ENCODE results near the gene CCDC171. TPM values are rescaled to one million over a fixed set of nuclear protein-coding genes. Genes with fewer than 3 reads are reported as not detected.

The CCDC171 gene
- polyA plus RNA-seq, 3 donors = 4.5 to 6.1 (median 4.5) TPM

GRCh38 chr9:15851766-15852165, 298.9 kb downstream of the CCDC171 start:
- no peak for DNase-seq (ENCODE audit: low read depth in 3 of 3, low spot score in 2 of 3)

GRCh38 chr9:15856591-15856990, 303.7 kb downstream of the CCDC171 start:
- DNase-seq (ENCODE audit: low read depth in 3 of 3, low spot score in 2 of 3) = no peak

GRCh38 chr9:15867334-15867733, 314.5 kb downstream of the CCDC171 start:
- no peak for DNase-seq (ENCODE audit: low read depth in 3 of 3, low spot score in 2 of 3)

GRCh38 chr9:15867988-15868387, 315.1 kb downstream of the CCDC171 start:
- DNase-seq (ENCODE audit: low read depth in 3 of 3, low spot score in 2 of 3) = no peak

- DNase-seq (ENCODE audit: low read depth in 3 of 3, low spot score in 2 of 3) = peak in 2 of 3 donors; percentile 32 to 36
Measured at GRCh38 chr9:15873573-15874177, 320.8 kb downstream of the CCDC171 start.

GRCh38 chr9:15882328-15882727, 329.5 kb downstream of the CCDC171 start:
- DNase-seq (ENCODE audit: low read depth in 3 of 3, low spot score in 2 of 3) = no peak

- no peak for DNase-seq (ENCODE audit: low read depth in 3 of 3, low spot score in 2 of 3)
Measured at GRCh38 chr9:15882883-15883282, 330.0 kb downstream of the CCDC171 start.

GRCh38 chr9:15885464-15885863, 332.6 kb downstream of the CCDC171 start:
- no peak for DNase-seq (ENCODE audit: low read depth in 3 of 3, low spot score in 2 of 3)

GRCh38 chr9:15889555-15889954, 336.7 kb downstream of the CCDC171 start:
- DNase-seq (ENCODE audit: low read depth in 3 of 3, low spot score in 2 of 3) = no peak

GRCh38 chr9:15901572-15901971, 348.7 kb downstream of the CCDC171 start:
- no peak for DNase-seq (ENCODE audit: low read depth in 3 of 3, low spot score in 2 of 3)

- DNase-seq (ENCODE audit: low read depth in 3 of 3, low spot score in 2 of 3) = no peak
Measured at GRCh38 chr9:15909297-15909696, 356.5 kb downstream of the CCDC171 start.

GRCh38 chr9:15915711-15916110, 362.9 kb downstream of the CCDC171 start:
- DNase-seq (ENCODE audit: low read depth in 3 of 3, low spot score in 2 of 3) = no peak

- no peak for DNase-seq (ENCODE audit: low read depth in 3 of 3, low spot score in 2 of 3)
Measured at GRCh38 chr9:15927161-15927560, 374.3 kb downstream of the CCDC171 start.

GRCh38 chr9:15935661-15936305, 382.9 kb downstream of the CCDC171 start:
- DNase-seq (ENCODE audit: low read depth in 3 of 3, low spot score in 2 of 3) = peak in 1 of 3 donors; percentile 8

- DNase-seq (ENCODE audit: low read depth in 3 of 3, low spot score in 2 of 3) = peak; percentile 73 to 78 (median 74)
Measured at GRCh38 chr9:15936306-15936921, 383.6 kb downstream of the CCDC171 start.

GRCh38 chr9:15942831-15943424, 390.1 kb downstream of the CCDC171 start:
- no peak for DNase-seq (ENCODE audit: low read depth in 3 of 3, low spot score in 2 of 3)

- DNase-seq (ENCODE audit: low read depth in 3 of 3, low spot score in 2 of 3) = no peak
Measured at GRCh38 chr9:15944341-15944740, 391.5 kb downstream of the CCDC171 start.

GRCh38 chr9:15959663-15960062, 406.8 kb downstream of the CCDC171 start:
- DNase-seq (ENCODE audit: low read depth in 3 of 3, low spot score in 2 of 3) = no peak

- no peak for DNase-seq (ENCODE audit: low read depth in 3 of 3, low spot score in 2 of 3)
Measured at GRCh38 chr9:15961217-15961616, 408.4 kb downstream of the CCDC171 start.

GRCh38 chr9:15965246-15965745, 412.5 kb downstream of the CCDC171 start:
- DNase-seq (ENCODE audit: low read depth in 3 of 3, low spot score in 2 of 3) = no peak

- no peak for DNase-seq (ENCODE audit: low read depth in 3 of 3, low spot score in 2 of 3)
Measured at GRCh38 chr9:15966471-15966870, 413.6 kb downstream of the CCDC171 start.

Data from right renal cortex interstitium (tissue), 3 donors.